ENCODE data around the gene ELAPOR1.

GRCh38 chr1:109152196-109152595 is 38.3 kb downstream of the ELAPOR1 start:
- TF ChIP-seq POLR2AphosphoS5 (IDR thresholded peaks at IDR 0.05) (no peak), CTCF (IDR thresholded peaks at IDR 0.05; ENCODE audit: poor library complexity, severe bottlenecking) (no peak), EZH2 (IDR thresholded peaks at IDR 0.05; ENCODE audit: borderline replicate concordance, insufficient read depth, low read length, poor library complexity, severe bottlenecking) (no peak), EP300 (conservative IDR thresholded peaks at IDR 0.05; ENCODE audit: poor library complexity, severe bottlenecking) (no peak), TAF1 (IDR thresholded peaks at IDR 0.05; ENCODE audit: low read depth) (no peak), REST (IDR thresholded peaks at IDR 0.05; ENCODE audit: borderline replicate concordance) (no peak)

All from neural cell (in vitro differentiated cells).